HepG2 (cell line): ENCODE measurements around the gene WDSUB1. TPM values are rescaled to one million over a fixed set of nuclear protein-coding genes. Genes with fewer than 3 reads are reported as not detected.

Source experiments
- ATAC-seq: fragments of 200-7000 bp; cut with Tn5 transposase; 3 replicates; pipeline ENCODE4 v1.9.1; 2020; ENCODE audit warnings: mild to moderate bottlenecking, moderate library complexity
- BruUV-seq: library from RNA; stranded (reverse); fragments of 400-500 nt; replicated peaks from 2 replicates; lab custom pipeline; 2021; lab: Mats Ljungman, UMichigan
- CTCF ChIA-PET: fragments of 300-600 bp; formaldehyde crosslinking; extraction: SDS; loops from one replicate; lab custom pipeline; 2021; ENCODE audit warnings: low total read pairs, inconsistent platforms, low intra/inter-chr PET ratio; lab: Yijun Ruan, JAX
- POLR2A ChIA-PET: fragments of 350-600 bp; sonication (Branson Sonifier 250); formaldehyde crosslinking; loops from one replicate; lab custom pipeline; 2020; ENCODE audit warnings: antibody characterized with exemption, inconsistent platforms; lab: Yijun Ruan, JAX
- DNase-seq: peaks from one replicate; pipeline ENCODE4 v3.0.0-alpha.2; 2015; ENCODE audit warnings: low spot score
- FAIRE-seq: peaks from 3 replicates; lab custom pipeline; 2011; peaks lifted over from hg19 to GRCh38; lab: Jason Lieb, UNC
- H2AFZ ChIP-seq: one replicate; pipeline ENCODE4 v1.6.1; 2011; ENCODE audit warnings: low read length, inconsistent platforms
- H3K27ac ChIP-seq: fragments of 300-600 bp; 3 replicates; pipeline ENCODE4 v1.8.0; 2011; ENCODE audit warnings: mixed run types, mild to moderate bottlenecking, mixed read lengths, low read length, inconsistent platforms; ENCODE audit not compliant: insufficient read depth; ENCODE audit errors: extremely low read length
- H3K27me3 ChIP-seq, 2 experiments: fragments of 200-600 bp in 1 of 2; 2 replicates in 1 of 2; 3 replicates in 1 of 2; pipeline versions ENCODE4 v1.6.0 to v1.8.0; 2011; ENCODE audit warnings: low read length in 2 of 2, mild to moderate bottlenecking in 2 of 2, moderate library complexity in 2 of 2, inconsistent platforms in 1 of 2; ENCODE audit not compliant: insufficient read depth in 2 of 2, control insufficient read depth in 1 of 2
- H3K36me3 ChIP-seq, 2 experiments: fragments of 200-600 bp in 1 of 2; replicated peaks in 1 of 2; 2 replicates in 1 of 2; 3 replicates in 1 of 2; pipeline versions ENCODE4 v1.5.1 to v1.8.0; 2011; ENCODE audit warnings: low read length in 2 of 2, inconsistent platforms in 1 of 2; ENCODE audit not compliant: insufficient read depth in 2 of 2, control insufficient read depth in 1 of 2
- H3K4me1 ChIP-seq: 2 replicates; pipeline ENCODE4 v1.5.1; 2012; ENCODE audit warnings: low read length, inconsistent platforms; ENCODE audit not compliant: insufficient read depth
- H3K4me2 ChIP-seq: 2 replicates; pipeline ENCODE4 v1.6.0; 2011; ENCODE audit warnings: low read depth, low read length, inconsistent platforms
- H3K4me3 ChIP-seq, 3 experiments: fragments of 200-600 bp in 1 of 3; sonication (generic), shearing (Covaris generic) in 1 of 3; replicated peaks in 1 of 3; 2 replicates each; pipeline ENCODE4 v1.5.1; 2011 to 2016; ENCODE audit warnings: low read length in 3 of 3, inconsistent platforms in 2 of 3, low read depth in 2 of 3, mild to moderate bottlenecking in 2 of 3, control low read depth in 1 of 3, mixed read lengths in 1 of 3; ENCODE audit not compliant: insufficient read depth in 1 of 3
- H3K79me2 ChIP-seq: one replicate; pipeline ENCODE4 v1.6.1; 2011; ENCODE audit warnings: low read length, inconsistent platforms; ENCODE audit not compliant: insufficient read depth
- H3K9ac ChIP-seq: 2 replicates; pipeline ENCODE4 v1.6.0; 2011; ENCODE audit warnings: mild to moderate bottlenecking, low read depth, low read length, inconsistent platforms; ENCODE audit not compliant: insufficient read depth
- H3K9me3 ChIP-seq: 2 replicates; pipeline ENCODE4 v1.5.1; 2012; ENCODE audit warnings: mild to moderate bottlenecking, low read length
- H4K20me1 ChIP-seq: 2 replicates; pipeline ENCODE4 v1.6.0; 2011; ENCODE audit warnings: inconsistent platforms, mild to moderate bottlenecking, low read length, moderate library complexity; ENCODE audit not compliant: insufficient read depth
- BCL6 ChIP-seq: IDR thresholded peaks from 2 replicates; pipeline ENCODE4 v1.6.1; 2016; ENCODE audit warnings: missing genetic modification reagents, missing compliant biosample characterization
- DZIP1 ChIP-seq: sonication (generic); formaldehyde crosslinking; IDR thresholded peaks from 2 replicates; pipeline ENCODE4 v1.5.0; 2020; ENCODE audit warnings: mild to moderate bottlenecking, missing genetic modification reagents
- TCF7L2 ChIP-seq: IDR thresholded peaks from 2 replicates; pipeline ENCODE4 v1.6.1; 2011; ENCODE audit warnings: mild to moderate bottlenecking, low read depth, low read length, moderate library complexity
- ZFP41 ChIP-seq: sonication (generic); formaldehyde crosslinking; IDR thresholded peaks from 2 replicates; pipeline ENCODE4 v1.4.0; 2020; ENCODE audit warnings: mild to moderate bottlenecking, missing genetic modification reagents, borderline replicate concordance
- ZNF274 ChIP-seq: sonication (generic); formaldehyde crosslinking; IDR thresholded peaks from 2 replicates; pipeline ENCODE4 v1.5.1; 2020; ENCODE audit warnings: mild to moderate bottlenecking, missing genetic modification reagents
- ZNF607 ChIP-seq: sonication (generic); formaldehyde crosslinking; IDR thresholded peaks from 2 replicates; pipeline ENCODE4 v1.5.1; 2020; ENCODE audit warnings: missing genetic modification reagents, mild to moderate bottlenecking, borderline replicate concordance
- ZNF678 ChIP-seq: sonication (generic); formaldehyde crosslinking; IDR thresholded peaks from 2 replicates; pipeline ENCODE4 v1.4.0; 2020; ENCODE audit warnings: mild to moderate bottlenecking, missing genetic modification reagents
- WGBS: methylation state at CpG from one replicate; pipeline ENCODE4 v1.1.6; 2017; ENCODE audit warnings: low lambda C conversion rate; 5-methylcytosine and 5-hydroxymethylcytosine counted together
- in situ Hi-C: cut with HindIII; loops from 2 replicates; pipeline ENCODE4 v1.10.0; 2017; ENCODE audit warnings: low pct_unique_long_range_greater_than_20kb; ENCODE audit not compliant: extremely low pct_ligation_motif_present
- intact Hi-C: fragments of 100-400 bp; cut with micrococcal nuclease; formaldehyde crosslinking; loops from one replicate; pipeline ENCODE4 v1.10.0; 2022; ENCODE audit not compliant: unreplicated experiment
- polyA plus RNA-seq, 8 experiments: library from polyadenylated mRNA; depleted of rRNA in 3 of 8; stranded (reverse) in 7 of 8; unstranded in 1 of 8; fragments of >200 nt; fragmentation: Illumina TruSeq in 4 of 8; extraction: Trizol in 4 of 8; gene quantifications; 2 replicates each; pipeline versions ENCODE4 v1.2.1 to v1.2.3, GENCODE V29; 2011 to 2016; ENCODE audit warnings: low read depth in 4 of 8, missing spikeins in 1 of 8, mixed read lengths in 1 of 8; ENCODE audit not compliant: insufficient read depth in 1 of 8
- total RNA-seq, 5 experiments: library from RNA; depleted of rRNA; stranded (reverse); fragments of >200 nt; fragmentation: Illumina TruSeq; extraction: Trizol; gene quantifications; 2 replicates each; pipeline ENCODE4 v1.2.3, GENCODE V29; 2016; ENCODE audit warnings: low read depth in 1 of 5
- TF ChIP-seq, protein P1 (sequence below): IDR thresholded peaks from 2 replicates; pipeline ENCODE4 v1.6.1; 2016; ENCODE audit warnings: missing genetic modification reagents, missing compliant biosample characterization

Gene WDSUB1
- total and polyA plus RNA-seq, 2 of the 13 experiments (the other 11 are each of a cell fraction or from before 2014, with no cell fraction given): 10.1 to 10.7 TPM

DNA sequence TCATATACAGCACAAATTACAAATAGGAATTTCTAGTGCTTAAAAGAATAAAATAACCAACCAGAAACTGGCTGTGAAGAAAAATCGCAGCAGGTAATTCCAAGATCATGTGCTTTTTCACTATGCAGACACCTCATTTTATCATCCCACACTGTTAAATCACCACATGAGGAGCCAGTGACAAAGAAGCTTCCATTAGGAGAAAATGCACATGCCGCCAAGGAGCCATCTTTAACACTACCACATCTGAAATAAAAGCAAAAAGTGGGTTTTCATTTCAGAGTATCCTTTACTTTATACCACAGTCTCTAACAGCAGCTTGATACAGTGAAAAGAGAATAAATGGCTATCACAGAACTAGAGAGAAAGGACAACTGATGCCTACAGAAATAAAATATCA lies 6.8 kb downstream of the WDSUB1 start:
- no peak for ATAC-seq
- Histone ChIP-seq H3K36me3 (peaks cover 2 to 14% of the 10 kb centered on the region in 2 experiments; a peak in 4 of 5 replicates), H4K20me1 (no peaks in the 10 kb centered on the region), H3K9ac (no peak overlapping the region), H3K4me1 (peaks cover 6% of the 10 kb centered on the region), H3K79me2 (peaks cover 7% of the 10 kb centered on the region), H3K4me3 (no peak overlapping the region), H3K27me3 (no peaks in the 10 kb centered on the region)
- CTCF ChIA-PET: no interaction called here
- BruUV-seq: no TSS peak
- in situ Hi-C loops: no loop called here
- WGBS: 96% methylated on average over 2 of the region's 2 CpGs
- TF ChIP-seq BCL6 (CRISPR knock-in tag): no peak
- no peak for TF ChIP-seq ZNF678 (CRISPR knock-in tag)
- TF ChIP-seq ZFP41: no peak
- no peak for TF ChIP-seq DZIP1 (CRISPR knock-in tag)
- no peak for TF ChIP-seq TCF7L2
- TF ChIP-seq ZNF607: no peak
- TF ChIP-seq ZNF274 (CRISPR knock-in tag): no peak
- TF ChIP-seq, protein P1, sequence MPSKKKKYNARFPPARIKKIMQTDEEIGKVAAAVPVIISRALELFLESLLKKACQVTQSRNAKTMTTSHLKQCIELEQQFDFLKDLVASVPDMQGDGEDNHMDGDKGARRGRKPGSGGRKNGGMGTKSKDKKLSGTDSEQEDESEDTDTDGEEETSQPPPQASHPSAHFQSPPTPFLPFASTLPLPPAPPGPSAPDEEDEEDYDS: no peak
- TF ChIP-seq, all 625 proteins: peak for 0
- intact Hi-C loops: no loop called here
- Histone ChIP-seq H2AFZ (no peak overlapping the region), H3K4me2 (no peak overlapping the region), H3K9me3 (no peaks in the 10 kb centered on the region), H3K27ac (no peak overlapping the region)
- DNase-seq (no peak), FAIRE-seq (no peak)
- POLR2A ChIA-PET: no interaction called here
